Activated CD8-positive, alpha-beta memory T cell treated with anti-CD3 and anti-CD28 coated beads, Interleukin-2, amount 50 U/mL, for 1 hour (primary cell): ENCODE measurements around the gene CRYBA1.
"Not testable (repeated sequence)": the region's sequence is repeated elsewhere in the genome, so short reads cannot be mapped to it uniquely, and the experiment has no call there.

Experiments
- DNase-seq: peaks from one replicate; pipeline ENCODE4 v3.0.0-alpha.2; 2020; ENCODE audit errors: extremely low read depth

The CRYBA1 gene

DNA sequence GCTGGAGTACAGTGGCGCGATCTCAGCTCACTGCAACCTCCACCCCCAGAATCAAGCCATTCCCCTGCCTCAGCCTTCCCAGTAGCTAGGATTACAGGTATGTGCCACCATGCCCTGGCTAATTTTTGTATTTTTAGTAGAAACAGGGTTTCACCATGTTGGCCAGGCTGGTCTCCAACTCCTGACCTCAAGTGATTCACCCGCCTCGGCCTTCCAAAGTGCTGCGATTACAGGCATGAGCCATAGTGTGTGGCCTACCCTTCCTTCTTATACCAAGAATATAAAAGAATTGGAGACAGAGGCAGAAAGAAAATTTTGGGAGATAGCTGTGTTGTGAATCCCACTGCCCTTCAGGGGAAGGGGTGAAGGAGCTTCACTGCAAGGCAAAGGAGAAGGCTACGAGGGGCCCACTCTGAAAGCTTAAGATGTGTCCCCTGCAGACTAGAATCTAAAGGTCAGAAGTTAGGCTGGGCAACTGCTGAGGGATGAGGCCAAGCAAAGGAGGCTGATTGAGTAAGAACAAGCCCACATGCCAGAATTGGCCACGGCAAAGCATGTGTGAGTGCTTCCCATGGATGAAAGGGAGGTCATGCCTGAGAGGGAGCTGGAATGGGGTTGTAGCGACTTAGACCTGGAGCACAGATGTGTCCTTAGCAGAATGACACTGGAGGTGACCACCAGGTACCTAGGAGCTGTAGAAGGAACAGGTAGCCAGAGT, 8.4 kb upstream of the CRYBA1 start:
- no peak for DNase-seq

DNA sequence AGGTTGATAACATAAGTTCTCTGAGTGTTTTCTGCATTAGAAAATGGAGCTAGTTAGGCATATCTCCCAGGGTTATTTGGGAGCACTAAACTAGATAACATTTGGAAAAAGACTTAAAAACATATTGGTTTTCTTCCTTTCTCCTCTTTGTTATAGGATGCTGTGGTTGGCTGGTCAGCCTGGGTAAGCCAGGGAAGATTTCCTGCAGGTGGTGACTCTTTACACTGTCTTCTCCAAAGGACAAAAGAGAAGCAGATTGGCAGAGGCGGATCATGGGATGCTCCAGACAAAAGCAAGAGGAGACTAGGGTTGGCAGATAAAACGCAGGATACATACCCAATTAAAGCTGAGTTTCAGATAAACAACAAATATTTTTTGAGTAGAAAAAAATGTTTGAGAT, 6.2 kb upstream of the CRYBA1 start:
- DNase-seq: no peak

DNA sequence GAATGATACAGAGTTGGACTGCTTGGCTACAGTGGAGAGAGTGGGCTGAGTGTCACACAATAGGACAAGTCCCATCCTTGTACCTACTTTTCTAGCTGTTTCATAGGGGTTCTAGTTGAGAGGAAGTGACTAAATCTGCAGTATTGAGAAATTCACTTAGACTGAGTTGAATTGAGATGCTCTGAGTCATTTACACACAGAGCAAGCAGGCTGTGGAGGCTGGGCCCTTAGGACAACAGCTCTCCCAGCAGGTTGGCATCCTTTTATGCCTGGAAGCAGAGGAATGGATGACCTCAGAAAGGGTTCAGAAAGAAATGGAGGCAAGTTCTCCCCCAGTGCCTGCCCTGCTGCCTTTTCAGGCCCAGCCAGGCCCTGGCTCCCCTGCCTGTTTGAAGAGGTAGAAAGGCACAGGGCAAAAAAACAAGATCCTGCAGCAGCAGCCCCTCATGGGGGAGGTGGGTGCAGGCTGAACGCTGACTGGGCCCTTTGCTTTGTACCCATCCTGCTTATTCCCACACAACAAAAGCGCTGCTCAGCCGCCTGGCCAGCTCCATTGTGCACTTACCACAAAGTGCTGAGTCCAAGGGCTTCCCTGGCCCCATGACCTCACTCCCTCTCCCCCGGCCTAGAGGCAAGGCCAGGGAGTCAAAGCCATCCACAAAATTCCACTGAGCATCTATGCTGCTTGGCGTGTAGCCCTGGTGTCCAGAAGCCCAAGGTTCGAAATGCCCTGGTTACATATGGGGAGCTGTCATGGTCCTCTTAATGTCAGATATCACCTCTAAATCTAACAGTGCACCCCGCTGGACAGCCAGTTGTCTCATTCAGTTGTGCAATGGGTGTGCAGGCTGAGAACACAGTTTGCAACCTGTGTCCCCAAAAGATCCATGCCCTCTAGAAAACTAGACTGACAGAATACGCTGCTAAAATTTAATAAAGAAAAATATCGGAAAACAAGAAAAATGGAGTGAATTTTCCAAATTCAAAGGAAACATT, 5.4 kb upstream of the CRYBA1 start:
- DNase-seq: no peak

DNA sequence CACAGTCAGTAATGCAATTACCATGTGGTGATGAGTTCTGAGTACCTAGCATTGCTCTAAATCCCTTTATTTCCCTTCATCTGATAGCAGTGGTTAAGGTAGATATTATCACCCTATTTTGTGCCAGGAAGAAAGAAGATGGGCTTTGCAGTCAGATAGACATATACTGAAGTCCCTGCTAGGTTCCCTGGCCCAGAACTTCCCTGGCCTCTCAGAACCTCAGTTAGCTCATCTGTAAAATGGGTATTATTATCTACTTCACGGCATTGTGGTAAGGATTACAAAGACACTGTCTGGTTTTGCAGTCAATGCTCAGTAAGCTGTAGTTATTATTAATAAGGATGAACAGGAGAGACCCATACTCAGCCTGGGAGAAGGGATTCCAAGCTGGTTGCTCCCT, 4.6 kb upstream of the CRYBA1 start:
- DNase-seq: no peak

DNA sequence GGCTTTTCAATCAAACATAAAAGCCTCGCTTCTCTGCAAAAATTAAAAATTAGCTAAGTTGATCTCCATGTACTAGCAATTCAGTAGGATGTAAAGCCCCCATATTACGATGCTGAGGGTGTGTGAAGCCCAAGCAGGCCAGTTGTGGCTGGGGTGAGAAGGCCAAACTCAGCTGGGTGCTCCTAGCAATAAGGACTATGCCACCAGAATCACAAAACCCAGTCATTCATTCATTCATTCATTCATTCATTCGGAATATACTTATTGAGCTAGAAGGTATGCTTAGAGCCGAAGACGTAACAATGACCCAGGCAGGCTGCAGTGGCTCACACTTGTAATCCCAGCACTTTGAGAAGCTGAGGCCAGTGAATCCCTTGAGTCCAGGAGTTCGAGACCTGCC, 3.9 kb upstream of the CRYBA1 start:
- DNase-seq: no peak

DNA sequence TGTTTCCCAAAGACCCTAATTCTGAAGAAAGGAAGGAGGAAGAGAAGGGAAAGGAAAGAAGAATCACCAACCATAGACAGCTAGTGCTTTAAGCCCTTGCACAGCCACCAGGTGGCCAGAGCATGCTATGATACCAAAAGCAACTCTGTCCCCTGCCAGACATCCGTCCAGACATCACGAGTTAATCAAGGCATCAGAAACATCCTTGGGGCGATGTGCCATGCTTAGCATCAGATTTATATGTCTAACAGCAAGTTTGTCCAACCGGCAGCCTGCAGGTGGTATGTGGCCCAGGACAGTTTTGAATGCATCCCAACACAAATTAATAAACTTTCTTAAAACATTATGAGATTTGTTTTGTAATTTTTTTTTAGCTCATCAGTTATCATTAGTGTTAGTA, 2.9 kb upstream of the CRYBA1 start:
- DNase-seq: no peak

DNA sequence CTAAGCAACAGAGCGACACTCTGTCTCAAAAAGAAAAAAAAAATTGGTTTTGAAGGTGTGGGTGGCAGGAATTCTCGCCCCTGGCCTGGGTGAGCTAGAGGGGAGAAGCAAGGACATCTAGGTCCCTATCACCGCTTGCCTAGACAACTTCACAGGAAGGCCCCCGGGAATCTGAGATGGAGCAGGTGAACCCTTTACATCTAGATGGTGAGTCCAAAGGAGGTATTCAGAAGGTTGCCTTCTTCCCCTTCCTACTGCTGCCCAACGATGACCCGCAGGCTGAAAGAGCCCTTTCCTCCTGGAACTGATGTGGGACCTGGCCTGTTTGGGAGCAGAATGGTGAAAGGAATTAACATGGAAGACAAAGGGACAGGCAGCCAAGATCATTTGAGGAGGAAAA, 1.3 kb upstream of the CRYBA1 start:
- DNase-seq: no peak

DNA sequence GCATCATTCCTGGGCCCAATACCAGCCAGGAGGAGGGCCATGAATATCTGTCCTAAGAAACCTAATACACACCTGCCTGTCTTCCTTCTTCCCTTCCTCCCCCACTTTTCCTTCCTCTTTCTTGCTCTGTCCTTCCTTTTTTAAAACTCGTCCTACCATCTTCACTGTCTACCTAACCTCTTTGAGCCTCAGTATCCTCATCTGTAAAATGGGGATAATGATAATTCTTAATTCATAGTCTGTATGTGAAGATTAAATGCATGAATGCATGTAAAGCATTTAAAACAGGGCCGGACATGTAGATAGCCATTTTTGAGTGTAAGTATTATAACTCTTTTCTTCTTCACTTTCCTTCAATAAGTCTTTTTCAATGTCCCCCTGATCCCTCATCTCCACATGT, 560 bp downstream of the CRYBA1 start:
- no peak for DNase-seq

DNA sequence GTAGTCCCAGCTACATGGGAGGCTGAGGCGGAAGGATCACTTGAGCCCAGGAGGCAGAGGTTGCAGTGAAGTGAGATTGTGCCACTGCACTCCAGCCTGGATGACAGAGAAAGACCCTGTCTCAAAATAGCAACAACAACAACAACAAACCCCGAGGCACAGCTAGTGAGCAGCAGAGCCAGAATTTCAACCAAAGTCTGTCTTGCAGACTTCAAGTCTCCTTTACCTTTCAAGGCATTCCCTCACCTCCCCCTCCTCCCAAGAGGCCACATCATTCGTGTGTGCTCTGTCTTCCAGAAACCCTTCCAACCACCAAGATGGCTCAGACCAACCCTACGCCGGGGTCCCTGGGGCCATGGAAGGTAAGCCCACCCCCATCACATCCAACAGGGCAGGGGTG, 2.2 kb downstream of the CRYBA1 start:
- no peak for DNase-seq

DNA sequence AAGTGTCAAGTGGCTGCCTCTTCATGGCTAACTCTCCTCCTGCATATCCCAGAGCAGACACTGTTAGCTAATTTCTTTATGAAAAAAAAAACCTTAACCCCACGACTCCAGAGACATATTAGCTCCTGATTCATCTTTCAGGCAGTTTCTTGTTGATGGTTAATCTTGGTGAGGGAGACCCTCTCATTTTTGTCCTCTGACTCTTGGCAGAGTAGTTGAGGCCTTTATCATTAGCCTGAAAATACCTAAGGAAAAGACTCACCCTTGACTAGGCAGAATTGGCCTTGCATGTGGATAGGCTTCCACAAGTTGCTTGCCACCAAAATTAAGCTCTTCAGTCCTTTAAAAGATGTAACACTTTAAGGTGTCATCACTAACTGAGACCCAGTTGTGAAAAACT, 4.0 kb downstream of the CRYBA1 start:
- no peak for DNase-seq

DNA sequence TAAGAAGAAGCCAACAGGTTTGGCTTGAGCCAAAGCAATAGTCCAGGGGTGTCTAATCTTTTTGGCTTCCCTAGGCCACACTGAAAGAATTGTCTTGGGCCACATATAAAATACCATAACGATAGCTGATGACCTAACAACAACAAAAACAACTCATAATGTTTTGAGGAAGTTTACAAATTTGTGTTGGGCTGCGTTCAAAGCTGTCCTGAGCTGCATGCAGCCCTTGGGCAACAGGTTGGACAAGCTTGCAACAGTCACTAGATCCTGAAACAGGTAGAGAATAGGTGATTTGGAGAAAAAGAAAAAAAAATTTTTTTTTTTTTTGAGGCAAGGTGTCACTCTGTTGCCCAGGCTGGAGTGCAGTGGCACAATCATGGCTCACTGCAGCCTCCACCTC, 4.5 kb downstream of the CRYBA1 start:
- DNase-seq: no peak

DNA sequence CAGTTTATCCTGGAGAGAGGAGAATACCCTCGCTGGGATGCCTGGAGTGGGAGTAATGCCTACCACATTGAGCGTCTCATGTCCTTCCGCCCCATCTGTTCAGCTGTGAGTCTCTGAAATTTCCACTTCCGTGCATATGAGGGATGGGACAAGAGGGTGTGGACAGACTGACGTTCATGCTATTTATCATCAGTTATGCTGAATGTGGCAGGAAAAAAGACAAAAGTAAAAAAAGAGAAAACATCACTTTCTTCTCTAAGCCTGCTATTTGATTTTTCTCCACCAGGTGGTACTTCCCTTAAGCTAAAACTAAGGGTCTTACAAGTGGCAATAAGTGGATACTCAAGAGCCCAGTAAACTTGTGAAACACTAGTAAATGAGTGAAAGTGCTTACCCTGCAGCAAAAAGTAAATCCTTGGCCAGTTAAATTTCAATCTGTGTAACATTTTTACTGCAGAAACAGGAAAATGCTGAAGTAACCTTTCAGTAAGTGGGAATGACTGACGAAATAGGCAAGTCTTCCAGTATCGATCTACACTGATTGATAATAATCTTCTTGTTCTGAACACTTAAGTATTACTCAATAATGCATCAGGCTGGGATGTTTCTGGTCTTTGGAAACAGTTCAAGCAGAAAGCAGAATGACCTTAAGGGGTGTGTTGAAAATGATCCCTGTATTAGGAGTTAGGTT, 5.6 kb downstream of the CRYBA1 start:
- DNase-seq: no peak

DNA sequence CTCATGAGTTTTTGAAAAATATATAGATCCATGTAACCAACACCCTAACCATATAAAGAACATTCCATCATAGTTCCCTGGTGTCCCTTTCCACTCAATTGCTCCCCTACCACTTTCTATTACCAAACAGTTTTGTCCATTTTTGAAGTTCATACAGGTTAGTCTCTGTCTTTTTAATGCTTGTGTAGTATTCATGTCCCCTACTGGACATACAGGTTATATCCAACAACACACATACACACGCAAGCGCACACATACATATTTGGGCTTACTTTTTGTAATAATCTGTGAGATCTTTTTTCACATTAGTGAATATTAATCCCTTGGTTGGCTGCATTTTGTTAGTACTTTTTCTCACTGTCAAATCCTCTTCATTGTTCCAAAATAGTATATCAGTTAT, 6.4 kb downstream of the CRYBA1 start:
- DNase-seq: no peak

DNA sequence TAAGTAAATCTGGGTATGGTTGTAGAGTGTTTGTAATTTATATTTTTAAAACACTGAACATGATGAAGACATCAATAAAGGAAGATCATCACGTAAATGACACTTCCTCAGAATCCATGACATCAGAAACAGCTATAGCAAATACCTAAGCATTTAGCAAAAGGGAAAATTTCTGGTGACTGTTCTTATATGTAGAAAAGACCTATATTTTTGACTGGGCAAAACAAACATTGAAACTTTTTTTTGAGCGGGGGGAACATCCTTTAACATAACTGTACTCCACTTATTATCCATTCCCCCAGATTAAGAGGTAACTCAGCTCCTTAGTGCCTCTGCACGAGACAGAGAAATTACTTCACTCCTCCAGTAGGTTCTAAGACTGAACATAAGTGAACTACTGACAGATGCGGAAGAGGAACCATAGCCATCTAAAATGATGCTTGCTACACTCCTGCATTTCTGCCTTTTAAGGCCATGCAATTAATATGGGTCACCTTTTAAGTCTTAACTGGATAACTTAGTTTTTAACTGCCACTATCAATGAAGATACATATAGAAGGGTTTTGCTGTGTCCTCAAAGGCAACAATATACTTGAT, 9.4 kb downstream of the CRYBA1 start:
- no peak for DNase-seq

DNA sequence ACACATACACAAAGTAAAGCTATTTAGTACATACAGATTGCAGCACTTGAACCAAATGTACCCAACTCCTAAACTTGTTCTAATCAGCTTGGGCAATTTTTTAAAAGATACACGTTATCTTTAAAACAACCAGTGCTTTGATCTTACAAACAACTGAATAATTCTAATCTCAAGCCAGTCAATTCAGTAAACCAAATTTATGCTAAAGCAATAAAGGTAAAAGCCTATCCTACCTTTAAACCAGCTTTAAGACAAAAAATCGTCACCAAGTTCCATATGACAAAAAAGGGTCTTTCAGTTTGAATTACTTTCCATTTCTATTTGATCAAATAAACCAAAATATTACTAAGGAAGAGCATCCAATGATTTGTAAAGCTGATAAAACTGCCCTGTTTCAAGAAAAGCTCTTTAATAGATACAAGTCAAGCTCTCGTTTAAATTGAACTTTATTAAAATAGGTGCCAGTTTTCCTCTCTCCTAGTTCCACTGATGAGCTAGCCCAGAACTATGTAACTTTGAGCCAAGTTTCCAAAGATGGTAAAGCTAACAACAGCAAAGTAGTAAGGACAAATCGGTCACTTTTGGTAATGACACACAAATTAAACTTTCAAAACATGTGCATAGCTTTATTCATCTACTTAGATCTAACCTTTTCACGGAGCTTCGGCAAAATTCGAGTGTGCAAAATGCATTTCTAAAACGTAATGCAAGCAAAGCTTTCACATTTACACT, 10.2 kb downstream of the CRYBA1 start:
- DNase-seq: no peak

DNA sequence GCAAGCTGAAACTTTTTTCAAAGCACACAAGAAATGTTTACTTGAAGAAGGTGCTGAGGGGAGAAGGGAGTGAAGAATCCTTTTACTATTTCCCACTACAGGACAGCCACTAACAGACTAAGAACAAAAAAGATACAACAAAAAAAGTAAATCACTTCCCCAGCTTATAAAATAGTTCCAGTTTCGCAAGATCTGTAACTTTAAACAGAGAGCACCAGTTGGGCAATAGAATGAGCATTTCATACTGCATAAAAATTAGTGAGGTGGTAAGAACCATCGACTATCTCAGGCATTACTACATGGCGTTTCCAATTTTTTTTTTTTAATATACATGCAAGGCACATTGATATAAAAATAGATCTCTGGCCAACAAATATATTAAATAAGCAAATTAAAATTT, 11.1 kb downstream of the CRYBA1 start:
- DNase-seq: no peak

DNA sequence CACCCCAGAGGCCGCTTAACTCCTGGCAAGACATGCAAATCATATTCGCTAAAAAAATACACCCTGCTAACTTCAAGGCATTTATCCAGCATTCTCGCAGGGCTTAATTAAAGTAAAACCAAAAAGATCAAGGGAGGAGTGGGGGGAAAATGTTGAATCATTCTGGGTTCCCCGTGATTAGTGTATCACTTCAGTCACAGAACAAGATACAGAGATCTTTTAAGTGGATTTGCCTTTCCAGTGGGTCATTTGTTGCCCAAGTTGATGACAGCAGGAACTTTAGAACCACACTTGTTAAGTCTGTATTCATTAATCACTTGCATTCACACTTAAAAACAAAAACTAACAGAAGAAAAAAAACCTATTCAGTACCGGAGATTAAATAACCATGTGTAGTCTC, 17.3 kb downstream of the CRYBA1 start:
- no peak for DNase-seq

DNA sequence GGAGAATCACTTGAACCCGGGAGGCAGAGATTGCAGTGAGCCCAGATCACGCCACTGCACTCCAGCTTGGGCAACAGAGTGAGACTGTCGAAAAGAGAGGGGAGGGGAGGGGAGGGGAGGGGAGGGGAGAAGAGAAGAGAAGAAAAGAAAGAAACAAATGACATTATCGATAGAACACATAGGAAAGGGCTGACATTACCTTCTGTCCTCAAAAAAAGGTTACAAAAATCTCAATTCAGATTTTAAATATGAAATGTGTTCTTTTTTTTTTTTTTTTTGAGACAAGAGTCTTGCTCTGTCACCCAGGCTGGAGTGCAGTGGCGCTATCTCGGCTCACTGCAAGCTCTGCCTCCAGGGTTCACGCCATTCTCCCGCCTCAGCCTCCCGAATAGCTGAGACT, 25.3 kb downstream of the CRYBA1 start:
- not testable (repeated sequence) for DNase-seq

DNA sequence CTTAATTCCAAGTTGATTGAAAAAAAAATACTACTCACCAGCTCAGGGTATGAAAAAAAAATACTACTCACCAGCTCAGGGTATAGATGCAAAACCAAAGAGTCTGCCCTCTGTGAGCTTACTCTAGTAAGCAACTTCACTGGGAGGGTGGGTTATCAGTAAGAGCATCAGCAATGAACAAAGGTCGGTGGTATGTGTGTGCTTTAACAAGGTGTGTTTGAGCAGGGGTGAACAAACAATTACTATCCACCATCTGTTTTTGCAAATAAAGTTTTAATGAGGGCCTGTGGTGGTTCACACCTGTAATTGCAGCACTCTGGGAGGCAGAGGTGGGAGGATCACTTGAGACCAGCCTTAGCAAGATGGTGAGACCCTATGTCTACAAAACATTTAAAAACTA, 27.3 kb downstream of the CRYBA1 start:
- DNase-seq: no peak

DNA sequence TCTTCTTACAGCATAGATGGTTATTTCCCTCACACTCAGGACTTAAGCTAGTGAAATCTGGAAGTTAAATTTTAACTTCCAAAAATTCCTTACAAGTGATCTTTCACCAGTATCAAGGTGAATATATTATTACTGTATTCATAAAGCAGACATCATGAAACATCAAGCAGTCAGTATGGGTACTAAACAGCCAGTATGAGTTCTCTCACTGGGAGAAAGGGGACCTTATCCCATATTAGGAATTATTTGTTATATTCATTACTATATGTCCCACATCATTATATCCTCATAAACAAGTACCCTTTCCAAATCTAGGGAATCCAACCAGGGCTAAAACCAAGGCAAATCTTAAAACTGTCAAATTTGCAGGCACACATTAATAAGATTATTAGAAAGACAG, 32.0 kb downstream of the CRYBA1 start:
- DNase-seq: no peak

DNA sequence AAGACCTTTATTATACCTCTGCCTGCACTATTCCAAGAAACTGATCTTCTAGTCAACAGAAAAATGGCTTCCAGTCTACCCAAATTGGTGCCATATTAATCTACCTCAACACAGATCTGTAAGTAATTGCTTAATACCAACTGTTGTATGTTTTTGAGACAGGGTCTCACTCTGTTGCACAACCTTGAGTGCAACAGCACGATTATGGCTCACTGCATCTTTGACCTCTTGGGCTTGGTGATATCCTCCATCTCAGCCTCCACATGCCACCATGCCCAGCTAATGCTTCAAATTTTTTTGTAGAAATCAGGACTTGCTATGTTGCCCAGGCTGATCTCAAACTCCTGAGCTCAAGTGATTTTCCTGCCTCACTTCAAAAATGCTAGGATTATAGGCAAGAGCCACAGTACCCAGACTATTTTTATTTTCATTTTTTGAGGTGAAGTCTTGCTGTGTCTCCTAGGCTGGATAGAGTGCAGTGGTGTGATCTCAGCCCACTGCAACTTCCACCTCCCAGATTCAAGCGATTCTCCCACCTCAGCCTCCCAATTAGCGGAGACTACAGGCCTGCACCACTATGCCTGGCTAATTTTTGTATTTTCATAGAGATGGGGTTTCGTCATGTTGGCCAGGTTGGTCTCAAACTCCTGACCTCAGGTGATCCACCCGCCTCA, 32.9 kb downstream of the CRYBA1 start:
- DNase-seq: no peak
